ENCODE measurements around the gene CABYR.
"Not testable (repeated sequence)": the region's sequence is repeated elsewhere in the genome, so short reads cannot be mapped to it uniquely, and the experiment has no call there.

The CABYR gene

DNA sequence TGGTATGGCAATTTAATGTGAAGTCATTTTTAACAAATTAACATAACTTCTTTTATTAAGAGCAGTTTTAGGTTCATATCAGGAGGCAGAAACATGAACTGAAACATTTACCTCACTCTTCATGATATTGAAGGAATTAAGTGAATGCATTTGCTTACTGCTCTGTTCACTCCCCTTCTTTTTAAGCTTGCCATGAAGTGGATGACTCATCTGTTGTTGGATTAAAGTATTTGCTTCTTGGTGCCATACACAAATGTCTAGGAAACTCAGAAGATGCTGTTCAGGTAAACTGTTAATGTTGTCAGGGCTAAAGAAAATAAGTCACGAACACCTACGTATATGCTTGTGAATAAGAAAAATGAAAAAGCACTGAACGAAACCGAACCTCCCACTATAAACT, 10.2 kb upstream of the CABYR start:
- no peak for DNase-seq (ENCODE audit: low read depth in 2 of 2)

DNA sequence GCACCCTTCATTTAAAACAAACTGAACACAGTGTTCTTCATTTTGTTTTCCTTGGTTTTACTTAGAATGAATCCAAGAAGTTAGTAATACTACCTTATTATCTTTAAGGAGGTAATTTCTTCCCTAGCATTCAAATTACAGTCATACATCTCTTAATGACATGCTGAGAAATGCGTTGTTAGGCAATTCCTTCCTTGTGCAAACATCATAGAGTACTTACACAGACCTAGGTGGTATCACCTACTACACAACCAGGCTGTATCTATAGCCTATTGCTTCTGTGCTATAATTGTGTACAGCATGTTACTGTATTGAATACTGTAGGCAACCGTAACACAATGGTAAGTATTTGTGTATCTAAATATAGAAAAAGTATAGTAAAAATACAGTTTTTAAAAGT, 8.4 kb upstream of the CABYR start:
- no peak for DNase-seq (ENCODE audit: low read depth in 2 of 2)

- DNase-seq (ENCODE audit: low read depth in 2 of 2): no peak
Measured at GRCh38 chr18:24136967-24137373, 1.9 kb upstream of the CABYR start.

GRCh38 chr18:24138409-24138788, 463 bp upstream of the CABYR start:
- DNase-seq (ENCODE audit: low read depth in 2 of 2): no peak

GRCh38 chr18:24140697-24141096, 1.8 kb downstream of the CABYR start:
- DNase-seq (ENCODE audit: low read depth in 2 of 2): no peak

- no peak for DNase-seq (ENCODE audit: low read depth in 2 of 2)
Measured at GRCh38 chr18:24142376-24142775, 3.5 kb downstream of the CABYR start.

GRCh38 chr18:24149591-24149990, 10.7 kb downstream of the CABYR start:
- not testable (repeated sequence) for DNase-seq (ENCODE audit: low read depth in 2 of 2)

DNA sequence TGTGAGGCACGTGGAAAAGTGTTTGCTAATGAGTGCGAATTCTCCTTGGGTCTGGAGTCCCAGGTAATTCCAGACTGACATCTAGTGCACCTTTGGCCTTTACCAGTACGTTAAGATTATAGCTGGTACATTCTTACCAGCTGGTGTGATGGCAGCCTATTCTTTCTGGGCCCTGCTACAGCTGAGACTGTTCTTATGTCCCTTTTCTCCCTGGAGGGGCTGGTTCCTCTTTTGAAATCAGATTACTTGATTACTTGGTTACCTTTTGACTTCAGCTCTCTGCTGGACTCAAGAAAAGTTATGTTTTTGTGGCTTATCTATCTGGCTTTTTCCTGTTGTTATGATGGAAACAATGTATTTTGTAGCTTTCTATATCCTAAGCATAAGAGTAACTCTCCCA, 14.5 kb downstream of the CABYR start:
- no peak for DNase-seq (ENCODE audit: low read depth in 2 of 2)

- no peak for DNase-seq (ENCODE audit: low read depth in 2 of 2)
Measured at GRCh38 chr18:24157855-24158254, 19.0 kb downstream of the CABYR start.

- no peak for DNase-seq (ENCODE audit: low read depth in 2 of 2)
Measured at GRCh38 chr18:24160086-24160485, 21.2 kb downstream of the CABYR start.

- DNase-seq (ENCODE audit: low read depth in 2 of 2): no peak
Measured at GRCh38 chr18:24161304-24161703, 22.4 kb downstream of the CABYR start.

DNA sequence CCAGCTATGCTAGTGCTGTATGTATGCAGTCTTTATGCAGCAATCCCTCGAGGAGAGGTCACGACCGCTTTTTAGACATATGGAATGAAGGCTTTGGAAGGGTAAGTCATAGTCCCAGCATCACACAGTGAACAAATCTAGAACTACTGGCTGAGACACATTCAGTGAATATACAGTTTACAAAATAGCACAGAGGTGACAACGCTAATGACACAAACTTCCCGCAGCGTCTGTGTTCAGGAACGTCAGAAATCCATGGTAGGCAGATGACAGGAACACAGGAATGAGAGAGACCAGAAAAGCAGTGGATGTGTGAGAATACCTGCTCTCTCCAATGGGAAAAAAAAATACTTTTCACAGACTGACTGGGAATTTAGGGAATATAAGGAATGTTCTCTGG, 29.6 kb downstream of the CABYR start:
- no peak for DNase-seq (ENCODE audit: low read depth in 2 of 2)

- no peak for DNase-seq (ENCODE audit: low read depth in 2 of 2)
Measured at GRCh38 chr18:24170360-24170759, 31.5 kb downstream of the CABYR start.

- no peak for DNase-seq (ENCODE audit: low read depth in 2 of 2)
Measured at GRCh38 chr18:24173997-24174396, 35.1 kb downstream of the CABYR start.

GRCh38 chr18:24176727-24177416, 38.0 kb downstream of the CABYR start:
- DNase-seq (ENCODE audit: low read depth in 2 of 2): peak; percentile 17 to 29

DNA sequence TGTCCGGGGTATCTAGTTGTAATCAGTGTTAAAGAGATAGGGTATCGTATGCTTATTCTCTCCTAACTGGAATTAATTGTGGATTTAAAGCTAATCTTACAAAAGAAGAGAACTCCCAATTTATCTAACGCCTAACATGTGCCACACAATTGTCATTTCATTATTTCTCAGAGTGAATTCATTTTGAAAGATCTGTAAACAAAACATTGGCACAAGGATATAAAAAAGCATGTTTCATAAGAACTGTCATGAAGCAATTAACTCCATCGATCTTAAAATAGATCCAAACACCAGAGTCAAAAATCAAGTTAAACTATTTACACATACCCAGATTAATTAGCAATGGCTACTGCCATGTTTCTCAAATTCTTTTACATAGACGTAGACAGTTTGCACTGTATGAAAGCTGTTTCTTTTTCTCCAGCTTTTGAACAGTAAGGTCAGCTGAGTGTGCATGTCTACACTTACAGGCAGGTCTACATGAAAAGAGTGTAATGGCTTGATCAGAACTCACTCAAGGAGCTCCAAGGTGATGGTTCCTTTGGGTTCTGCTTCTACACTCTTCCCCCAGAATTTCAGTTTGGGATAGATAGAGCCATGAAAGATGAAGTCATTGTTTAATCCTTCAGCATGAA, 38.8 kb downstream of the CABYR start:
- no peak for DNase-seq (ENCODE audit: low read depth in 2 of 2)

GRCh38 chr18:24180048-24180447, 41.2 kb downstream of the CABYR start:
- DNase-seq (ENCODE audit: low read depth in 2 of 2): no peak

GRCh38 chr18:24181806-24182205, 42.9 kb downstream of the CABYR start:
- DNase-seq (ENCODE audit: low read depth in 2 of 2): no peak

GRCh38 chr18:24185805-24186204, 46.9 kb downstream of the CABYR start:
- no peak for DNase-seq (ENCODE audit: low read depth in 2 of 2)

- no peak for DNase-seq (ENCODE audit: low read depth in 2 of 2)
Measured at GRCh38 chr18:24187049-24187448, 48.2 kb downstream of the CABYR start.

GRCh38 chr18:24187689-24188088, 48.8 kb downstream of the CABYR start:
- DNase-seq (ENCODE audit: low read depth in 2 of 2): no peak

DNA sequence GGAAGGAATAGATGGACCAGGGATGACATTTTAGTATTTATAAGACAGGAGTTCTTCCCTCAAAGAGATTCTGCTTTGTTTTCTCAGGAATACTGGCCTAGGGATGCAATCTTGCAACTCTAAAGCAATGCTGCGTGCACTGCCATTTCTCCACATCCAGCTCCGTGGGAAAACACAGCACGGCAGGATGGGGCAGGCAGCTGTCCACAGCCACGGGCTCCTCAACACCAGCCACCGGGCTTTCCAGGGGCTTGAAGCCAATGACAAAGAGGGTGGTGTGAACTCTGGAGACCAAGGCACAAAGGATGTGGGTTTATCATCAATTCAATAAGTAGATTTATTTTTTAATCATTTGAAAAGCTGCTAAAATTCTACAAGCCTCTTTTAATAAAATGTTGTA, 49.3 kb downstream of the CABYR start:
- no peak for DNase-seq (ENCODE audit: low read depth in 2 of 2)

GRCh38 chr18:24189007-24189528, 50.2 kb downstream of the CABYR start:
- no peak for DNase-seq (ENCODE audit: low read depth in 2 of 2)
